ENCODE measurements around the gene IPO4.

DNA sequence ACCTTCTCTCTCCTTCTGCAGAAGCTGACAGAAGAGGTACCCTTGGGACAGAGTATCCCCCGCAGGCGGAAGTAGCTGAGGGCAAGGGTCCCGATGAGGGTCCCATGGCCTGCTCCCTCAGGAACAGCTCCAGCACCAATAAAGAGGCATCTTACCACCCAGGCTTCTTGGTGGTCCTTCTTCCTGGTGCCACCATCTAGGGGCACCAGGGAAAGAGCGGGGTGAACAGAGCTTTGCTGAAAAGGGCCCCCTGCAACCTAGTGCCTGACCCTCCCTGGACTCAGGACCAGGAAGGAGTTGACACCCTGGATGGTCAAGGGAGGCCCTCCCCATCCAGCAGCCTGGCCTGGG lies 28.1 kb downstream of the IPO4 start:
- TF ChIP-seq, protein P1, sequence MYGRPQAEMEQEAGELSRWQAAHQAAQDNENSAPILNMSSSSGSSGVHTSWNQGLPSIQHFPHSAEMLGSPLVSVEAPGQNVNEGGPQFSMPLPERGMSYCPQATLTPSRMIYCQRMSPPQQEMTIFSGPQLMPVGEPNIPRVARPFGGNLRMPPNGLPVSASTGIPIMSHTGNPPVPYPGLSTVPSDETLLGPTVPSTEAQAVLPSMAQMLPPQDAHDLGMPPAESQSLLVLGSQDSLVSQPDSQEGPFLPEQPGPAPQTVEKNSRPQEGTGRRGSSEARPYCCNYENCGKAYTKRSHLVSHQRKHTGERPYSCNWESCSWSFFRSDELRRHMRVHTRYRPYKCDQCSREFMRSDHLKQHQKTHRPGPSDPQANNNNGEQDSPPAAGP (tag by site-specific recombination; IDR thresholded peaks at IDR 0.05), result no peak
- no peak for TF ChIP-seq KLF16 (tag by site-specific recombination; IDR thresholded peaks at IDR 0.05)
- no peak for TF ChIP-seq ZNF211 (tag by site-specific recombination; IDR thresholded peaks at IDR 0.05; ENCODE audit: low read depth)
- no peak for TF ChIP-seq ZNF184 (tag by site-specific recombination; IDR thresholded peaks at IDR 0.05)
- TF ChIP-seq, protein P2, sequence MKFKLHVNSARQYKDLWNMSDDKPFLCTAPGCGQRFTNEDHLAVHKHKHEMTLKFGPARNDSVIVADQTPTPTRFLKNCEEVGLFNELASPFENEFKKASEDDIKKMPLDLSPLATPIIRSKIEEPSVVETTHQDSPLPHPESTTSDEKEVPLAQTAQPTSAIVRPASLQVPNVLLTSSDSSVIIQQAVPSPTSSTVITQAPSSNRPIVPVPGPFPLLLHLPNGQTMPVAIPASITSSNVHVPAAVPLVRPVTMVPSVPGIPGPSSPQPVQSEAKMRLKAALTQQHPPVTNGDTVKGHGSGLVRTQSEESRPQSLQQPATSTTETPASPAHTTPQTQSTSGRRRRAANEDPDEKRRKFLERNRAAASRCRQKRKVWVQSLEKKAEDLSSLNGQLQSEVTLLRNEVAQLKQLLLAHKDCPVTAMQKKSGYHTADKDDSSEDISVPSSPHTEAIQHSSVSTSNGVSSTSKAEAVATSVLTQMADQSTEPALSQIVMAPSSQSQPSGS (tag by site-specific recombination; IDR thresholded peaks at IDR 0.05; ENCODE audit: low read depth), result no peak
- no peak for TF ChIP-seq ZNF707 (tag by site-specific recombination; IDR thresholded peaks at IDR 0.05)
- TF ChIP-seq GFI1B (tag by site-specific recombination; IDR thresholded peaks at IDR 0.05), result no peak
